GM19351 (cell line): Measurements from ENCODE around the gene MPI.
"Not testable (repeated sequence)": the region's sequence is repeated elsewhere in the genome, so short reads cannot be mapped to it uniquely, and the experiment has no call there.

Source experiments
- ATAC-seq: cut with Tn5 transposase; IDR thresholded peaks from one replicate; pipeline ENCODE4 v1.9.1; 2021; ENCODE audit warnings: mild to moderate bottlenecking, moderate library complexity; ENCODE audit not compliant: unreplicated experiment

Gene MPI

GRCh38 chr15:74928771-74929198 is 38.9 kb downstream of the MPI start:
- no peak for ATAC-seq

- ATAC-seq = no peak
These were observed 43.7 kb downstream of the MPI start for GRCh38 chr15:74933573-74933972.

- ATAC-seq = not testable (repeated sequence)
These were observed 45.4 kb downstream of the MPI start for GRCh38 chr15:74935193-74935592.

DNA sequence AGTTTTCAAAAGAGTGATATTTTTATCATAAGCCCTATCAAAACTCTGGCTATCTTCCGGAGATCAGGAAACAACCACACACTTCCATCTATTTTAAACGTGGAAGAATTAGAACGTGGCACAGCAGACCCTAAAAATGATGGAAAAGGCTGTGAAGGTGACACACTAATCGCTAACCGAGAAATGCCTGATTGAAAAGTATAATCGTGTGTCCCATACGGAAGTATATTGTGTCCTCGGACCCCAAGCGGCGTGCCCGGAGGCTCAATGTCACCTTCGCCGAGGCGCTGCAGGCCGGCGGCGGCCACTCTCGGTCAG is 47.4 kb downstream of the MPI start:
- ATAC-seq = no peak

DNA sequence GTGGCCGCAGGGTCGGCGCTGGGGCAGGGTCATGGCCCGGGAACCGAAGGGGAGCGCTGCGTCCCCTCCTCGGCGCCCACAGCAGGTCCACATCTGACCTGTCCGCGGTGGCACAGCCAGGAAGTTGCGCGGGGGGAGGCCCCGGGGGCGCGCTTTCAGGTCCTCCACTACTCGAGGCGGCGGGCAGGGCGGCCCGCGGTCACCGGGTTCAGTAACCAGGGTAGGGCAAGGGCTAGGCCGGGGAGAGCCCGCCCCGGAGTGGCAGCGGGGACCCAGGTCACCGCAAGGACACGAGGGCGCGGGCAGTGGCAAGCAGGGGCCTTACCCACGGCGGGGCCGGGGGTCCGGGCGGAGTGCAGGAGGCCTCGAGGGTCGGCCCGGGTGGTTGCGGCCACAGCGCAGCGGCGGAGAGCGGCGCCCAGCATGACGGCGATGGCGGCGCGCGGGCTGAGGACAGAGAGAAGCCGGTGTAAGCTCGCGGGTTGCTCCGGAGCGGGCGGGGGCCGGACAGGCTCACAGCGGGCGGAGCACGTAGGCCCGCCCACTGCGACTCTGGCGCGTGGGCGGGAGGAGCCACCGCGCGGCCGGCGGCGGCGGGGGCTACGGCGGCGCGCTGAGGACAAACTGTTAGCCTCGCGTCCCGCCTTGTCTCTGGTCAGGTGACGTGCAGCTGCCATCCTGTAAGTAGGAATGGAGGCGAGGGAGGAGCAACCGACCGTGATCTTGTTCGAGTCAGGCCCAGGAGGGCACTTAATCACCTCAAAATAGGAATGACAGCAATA is 47.9 kb downstream of the MPI start, which contains the start of gene COX5A:
Gene COX5A (minus strand): TSS at position 484 of the 782 bp plus-strand sequence. CDS start 59 bp downstream, at position 425.
- peak; percentile 89 for ATAC-seq

DNA sequence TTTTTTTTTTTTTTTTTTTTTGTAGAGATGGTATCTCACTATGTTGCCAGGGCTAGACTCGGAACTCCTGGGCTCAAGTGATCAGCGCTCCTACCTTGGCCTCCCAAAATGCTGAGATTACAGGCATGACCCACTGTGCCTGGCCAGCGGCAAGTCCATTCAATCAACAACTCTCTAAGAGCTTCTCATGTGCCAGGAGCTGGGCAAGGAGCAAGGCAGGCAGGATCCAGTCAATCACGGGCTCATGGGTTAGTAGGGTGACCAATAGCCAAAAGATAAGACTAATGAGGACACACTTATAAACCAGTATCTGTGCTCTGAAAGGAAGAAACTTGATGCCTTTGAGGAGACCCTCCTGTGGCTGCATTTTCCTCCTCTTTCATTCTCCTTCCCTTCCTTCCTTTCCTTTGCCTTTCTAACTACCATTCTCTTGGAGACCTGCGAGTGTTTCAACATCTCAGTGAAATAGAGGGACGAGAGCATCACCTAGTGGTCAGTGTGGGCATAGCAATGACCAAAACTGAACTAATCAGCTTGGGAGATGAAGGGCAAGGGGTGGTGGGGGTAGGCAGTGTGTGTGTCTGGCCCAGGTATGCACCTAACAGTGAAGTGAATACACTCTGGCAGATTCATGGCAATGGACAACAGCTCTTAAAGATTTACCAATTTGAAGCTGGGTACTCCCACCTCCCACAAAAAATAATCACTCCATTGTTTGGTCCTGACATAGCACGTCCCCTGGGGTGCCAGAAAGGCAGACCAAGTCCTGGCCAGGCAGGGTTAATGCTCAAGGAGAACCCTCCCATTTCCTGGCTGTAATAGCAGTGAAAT is 60.5 kb downstream of the MPI start:
- ATAC-seq = no peak

DNA sequence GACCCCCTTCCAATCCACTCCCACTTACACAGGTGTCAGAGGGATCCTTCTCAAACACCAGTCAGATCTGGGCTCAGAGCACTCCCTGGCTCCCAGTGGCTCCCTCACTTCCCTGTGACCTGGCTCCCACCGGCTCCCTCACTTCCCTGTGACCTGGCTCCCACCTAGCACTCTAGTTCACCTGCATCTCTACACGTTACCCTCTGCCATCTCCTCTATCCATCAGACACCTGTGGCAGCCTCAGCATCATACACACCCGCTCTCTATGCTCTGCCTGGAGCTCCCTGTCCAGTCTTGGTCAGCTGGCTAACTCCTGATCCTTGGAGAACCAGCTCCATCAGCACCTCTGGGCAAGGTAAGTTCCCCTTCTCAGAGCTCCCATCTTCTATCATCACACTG is 61.2 kb downstream of the MPI start:
- no peak for ATAC-seq
